Measurements from ENCODE around the gene APCDD1L.
"Not testable (repeated sequence)": the region's sequence is repeated elsewhere in the genome, so short reads cannot be mapped to it uniquely, and the experiment has no call there.

APCDD1L gene

GRCh38 chr20:58544891-58545290 lies 29.7 kb upstream of the APCDD1L start:
- DNase-seq, result no peak

- DNase-seq, result no peak
These were observed 29.1 kb upstream of the APCDD1L start for GRCh38 chr20:58544286-58544685.

GRCh38 chr20:58543274-58543673 lies 28.1 kb upstream of the APCDD1L start:
- no peak for DNase-seq

- no peak for DNase-seq
These were observed 27.4 kb upstream of the APCDD1L start for GRCh38 chr20:58542411-58543095.

- not testable (repeated sequence) for DNase-seq
These were observed 26.8 kb upstream of the APCDD1L start for GRCh38 chr20:58542034-58542410.

- DNase-seq, result no peak
These were observed 23.6 kb upstream of the APCDD1L start for GRCh38 chr20:58538752-58539151.

- no peak for DNase-seq
These were observed 22.6 kb upstream of the APCDD1L start for GRCh38 chr20:58537831-58538230.

GRCh38 chr20:58536289-58536688 lies 21.1 kb upstream of the APCDD1L start:
- no peak for DNase-seq

- DNase-seq, result no peak
These were observed 16.5 kb upstream of the APCDD1L start for GRCh38 chr20:58531657-58532056.

GRCh38 chr20:58531063-58531462 lies 15.9 kb upstream of the APCDD1L start:
- DNase-seq, result no peak

- no peak for DNase-seq
These were observed 13.2 kb upstream of the APCDD1L start for GRCh38 chr20:58528412-58528811.

- no peak for DNase-seq
These were observed 11.2 kb upstream of the APCDD1L start for GRCh38 chr20:58526411-58526810.

- no peak for DNase-seq
These were observed 9.6 kb upstream of the APCDD1L start for GRCh38 chr20:58524814-58525213.

- no peak for DNase-seq
These were observed 8.7 kb upstream of the APCDD1L start for GRCh38 chr20:58523971-58524315.

- no peak for DNase-seq
These were observed 8.1 kb upstream of the APCDD1L start for GRCh38 chr20:58523072-58523970.

GRCh38 chr20:58522666-58523065 lies 7.5 kb upstream of the APCDD1L start:
- no peak for DNase-seq

- DNase-seq, result no peak
These were observed 6.6 kb upstream of the APCDD1L start for GRCh38 chr20:58521763-58522162.

GRCh38 chr20:58519940-58520712 lies 4.9 kb upstream of the APCDD1L start:
- DNase-seq, result no peak

- no peak for DNase-seq
These were observed 3.8 kb upstream of the APCDD1L start for GRCh38 chr20:58518896-58519593.

- no peak for DNase-seq
These were observed 3.2 kb upstream of the APCDD1L start for GRCh38 chr20:58518387-58518786.

GRCh38 chr20:58514321-58515232 lies 622 bp downstream of the APCDD1L start:
- no peak for DNase-seq
